Measurements from ENCODE around the gene FOXP4. TPM values are rescaled to one million over a fixed set of nuclear protein-coding genes. Genes with fewer than 3 reads are reported as not detected.
"Not testable (repeated sequence)": the region's sequence is repeated elsewhere in the genome, so short reads cannot be mapped to it uniquely, and the experiment has no call there.

Gene FOXP4
- total and polyA plus RNA-seq, 8 donors, result 7.9 to 70.4 (median 30.7) TPM

DNA sequence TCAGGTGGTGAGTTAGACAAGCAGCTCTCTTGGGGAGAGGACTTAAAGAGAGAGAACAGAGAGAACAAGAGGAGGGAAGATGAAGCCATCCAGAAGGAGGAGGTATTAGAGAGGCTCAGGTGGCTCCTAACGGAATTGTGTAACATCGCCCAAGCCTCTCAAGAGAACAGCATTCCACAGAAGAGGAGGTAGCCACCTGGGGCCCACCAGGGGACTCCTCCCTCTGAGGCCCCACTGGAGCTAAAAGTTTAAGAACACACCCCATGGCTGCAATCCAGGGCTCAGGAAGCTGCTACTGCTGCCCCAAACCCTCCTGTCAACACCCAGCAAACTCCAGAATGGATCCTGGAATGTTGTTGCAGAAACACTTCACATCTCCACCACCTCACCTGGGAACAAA lies 68.5 kb downstream of the FOXP4 start:
- intact Hi-C loops (cut with DNase I; ENCODE audit: low total_unique reads), result no loop called here

DNA sequence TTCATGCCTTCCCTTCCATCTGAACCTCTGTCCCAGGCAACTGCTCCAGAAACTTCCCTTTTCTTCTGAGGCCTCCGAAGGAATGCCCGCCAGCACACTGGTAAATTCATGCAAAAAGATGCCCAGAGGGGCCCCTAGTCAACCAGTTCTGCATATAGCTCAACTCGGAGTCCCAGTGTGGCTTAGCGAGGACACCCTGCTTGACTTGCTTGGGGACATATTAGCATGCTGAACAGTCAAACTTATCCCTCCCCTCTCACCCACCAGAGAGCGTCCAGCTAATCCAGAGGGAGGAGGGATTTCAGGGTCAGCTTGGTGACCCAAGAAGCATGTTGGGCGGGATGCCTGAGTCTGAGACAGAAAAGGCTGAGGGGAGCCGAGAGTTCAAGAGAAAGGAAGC lies 69.1 kb downstream of the FOXP4 start:
- no peak for DNase-seq
- peaks cover 0 to 4% (median 0%) of the 10 kb centered on the region in 3 donors for H3K27me3 ChIP-seq
- TF ChIP-seq POLR2AphosphoS5 (IDR thresholded peaks at IDR 0.05), result no peak
- TF ChIP-seq POLR2A (IDR thresholded peaks at IDR 0.05), result no peak
- no peak for TF ChIP-seq EP300 (IDR thresholded peaks at IDR 0.05)
- TF ChIP-seq, protein P1, sequence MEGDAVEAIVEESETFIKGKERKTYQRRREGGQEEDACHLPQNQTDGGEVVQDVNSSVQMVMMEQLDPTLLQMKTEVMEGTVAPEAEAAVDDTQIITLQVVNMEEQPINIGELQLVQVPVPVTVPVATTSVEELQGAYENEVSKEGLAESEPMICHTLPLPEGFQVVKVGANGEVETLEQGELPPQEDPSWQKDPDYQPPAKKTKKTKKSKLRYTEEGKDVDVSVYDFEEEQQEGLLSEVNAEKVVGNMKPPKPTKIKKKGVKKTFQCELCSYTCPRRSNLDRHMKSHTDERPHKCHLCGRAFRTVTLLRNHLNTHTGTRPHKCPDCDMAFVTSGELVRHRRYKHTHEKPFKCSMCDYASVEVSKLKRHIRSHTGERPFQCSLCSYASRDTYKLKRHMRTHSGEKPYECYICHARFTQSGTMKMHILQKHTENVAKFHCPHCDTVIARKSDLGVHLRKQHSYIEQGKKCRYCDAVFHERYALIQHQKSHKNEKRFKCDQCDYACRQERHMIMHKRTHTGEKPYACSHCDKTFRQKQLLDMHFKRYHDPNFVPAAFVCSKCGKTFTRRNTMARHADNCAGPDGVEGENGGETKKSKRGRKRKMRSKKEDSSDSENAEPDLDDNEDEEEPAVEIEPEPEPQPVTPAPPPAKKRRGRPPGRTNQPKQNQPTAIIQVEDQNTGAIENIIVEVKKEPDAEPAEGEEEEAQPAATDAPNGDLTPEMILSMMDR (IDR thresholded peaks at IDR 0.05), result no peak
- H3K4me3 ChIP-seq, result no peak overlapping the region
- no peaks in the 10 kb centered on the region for H3K4me1 ChIP-seq
- WGBS, 5 donors, result 78 to 84% (median 81%) methylated on average over 7 of the region's 7 CpGs
- peaks cover 0 to 5% (median 3%) of the 10 kb centered on the region in 4 donors for H3K9me3 ChIP-seq
- intact Hi-C loops (cut with DNase I; ENCODE audit: low total_unique reads), result no loop called here
- no peaks in the 10 kb centered on the region for H3K36me3 ChIP-seq
- no peak overlapping the region for H3K27ac ChIP-seq

More for the DNA sequence above, 68.5 kb downstream of the FOXP4 start:
- no peak overlapping the region for H3K4me3 ChIP-seq
- H3K27me3 ChIP-seq, result peaks cover 0 to 4% (median 0%) of the 10 kb centered on the region in 3 donors
- TF ChIP-seq POLR2AphosphoS5 (IDR thresholded peaks at IDR 0.05) (no peak), EP300 (IDR thresholded peaks at IDR 0.05) (no peak), POLR2A (IDR thresholded peaks at IDR 0.05) (no peak)
- TF ChIP-seq, protein P1 (IDR thresholded peaks at IDR 0.05), result no peak
- no peak overlapping the region for H3K27ac ChIP-seq
- no peaks in the 10 kb centered on the region for H3K4me1 ChIP-seq
- H3K9me3 ChIP-seq, result peaks cover 0 to 5% (median 3%) of the 10 kb centered on the region in 4 donors
- no peaks in the 10 kb centered on the region for H3K36me3 ChIP-seq
- no peak for DNase-seq
- WGBS, 5 donors, result 85 to 96% (median 93%) methylated on average over 2 of the region's 2 CpGs

DNA sequence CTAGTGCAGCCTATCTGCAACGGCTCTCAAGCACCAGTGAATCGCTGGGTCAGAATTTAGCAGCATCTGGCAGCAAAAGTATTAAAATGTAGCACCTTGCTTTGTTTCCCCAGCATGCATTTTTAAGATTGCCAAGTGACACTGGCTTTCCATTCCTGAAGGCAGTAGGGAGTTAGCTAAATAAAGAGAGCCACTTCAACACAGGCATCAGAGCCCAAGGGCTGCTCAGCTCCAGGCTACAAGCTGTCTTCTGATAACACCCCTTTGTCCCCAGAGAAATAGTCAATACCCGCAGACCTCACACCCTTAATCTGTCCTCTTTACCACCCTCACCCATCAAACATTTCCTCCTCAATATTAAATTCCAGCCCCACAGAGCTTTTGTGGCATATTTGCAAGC lies 72.4 kb downstream of the FOXP4 start:
- no peaks in the 10 kb centered on the region for H3K4me1 ChIP-seq
- WGBS, 5 donors, result 68 to 87% (median 76%) methylated on average over 3 of the region's 3 CpGs
- no peak for DNase-seq
- H3K4me3 ChIP-seq, result no peak overlapping the region
- H3K27ac ChIP-seq, result no peak overlapping the region
- no peaks in the 10 kb centered on the region for H3K36me3 ChIP-seq
- intact Hi-C loops (cut with DNase I; ENCODE audit: low total_unique reads), result no loop called here
- TF ChIP-seq EP300 (IDR thresholded peaks at IDR 0.05), result no peak
- no peak for TF ChIP-seq POLR2A (IDR thresholded peaks at IDR 0.05)
- TF ChIP-seq, protein P1 (IDR thresholded peaks at IDR 0.05), result no peak
- TF ChIP-seq POLR2AphosphoS5 (IDR thresholded peaks at IDR 0.05), result no peak
- peaks cover 0 to 18% (median 7%) of the 10 kb centered on the region in 4 donors for H3K9me3 ChIP-seq
- peaks cover 0 to 4% (median 0%) of the 10 kb centered on the region in 3 donors for H3K27me3 ChIP-seq

DNA sequence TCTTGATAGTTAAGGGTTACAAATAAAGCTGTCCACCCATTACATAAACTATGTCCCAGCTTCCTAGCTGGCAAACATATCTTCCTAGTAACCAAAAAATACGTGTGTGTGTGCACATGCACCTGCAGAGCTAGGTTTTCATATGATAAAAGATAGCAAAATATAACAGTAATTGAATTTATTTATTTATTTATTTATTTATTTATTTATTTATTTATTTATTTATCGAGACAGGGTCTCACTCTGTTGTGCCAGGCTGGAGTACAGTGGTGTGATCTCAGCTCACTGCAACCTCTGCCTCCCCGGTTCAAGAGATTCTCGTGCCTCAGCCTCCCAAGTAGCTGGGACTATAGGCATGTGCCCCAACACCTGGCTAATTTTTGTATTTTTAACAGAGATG lies 73.0 kb downstream of the FOXP4 start:
- H3K27me3 ChIP-seq; DNase-seq; H3K27ac ChIP-seq; H3K4me1 ChIP-seq; H3K4me3 ChIP-seq; H3K36me3 ChIP-seq; intact Hi-C loops (cut with DNase I; ENCODE audit: low total_unique reads): not testable (repeated sequence)
- H3K9me3 ChIP-seq, result peaks cover 0 to 15% (median 7%) of the 10 kb centered on the region in 4 donors
- WGBS, 5 donors, result 72 to 82% (median 77%) methylated on average over 4 of the region's 4 CpGs

DNA sequence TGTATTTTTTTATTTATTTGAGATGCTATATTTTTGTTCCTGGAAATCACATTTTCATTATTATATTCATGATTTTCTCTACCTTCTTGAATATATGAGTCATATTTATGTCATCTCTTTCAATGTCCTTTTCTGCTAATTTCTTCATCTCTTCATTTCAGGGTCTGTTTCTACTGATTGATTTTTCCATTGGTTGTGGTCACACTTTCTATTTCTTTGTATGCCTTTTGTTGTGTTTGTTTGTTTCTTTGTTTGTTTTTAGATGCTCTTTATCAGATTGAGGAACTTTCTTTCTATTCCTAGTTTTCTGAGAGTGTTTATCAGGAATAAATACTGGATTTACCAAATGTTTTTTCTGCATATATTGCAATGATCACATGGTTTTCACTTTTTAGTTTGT lies 75.2 kb downstream of the FOXP4 start:
- no peak for TF ChIP-seq POLR2AphosphoS5 (IDR thresholded peaks at IDR 0.05)
- TF ChIP-seq, protein P1 (IDR thresholded peaks at IDR 0.05), result no peak
- intact Hi-C loops (cut with DNase I; ENCODE audit: low total_unique reads), result no loop called here
- Histone ChIP-seq H3K4me1 (peaks cover 0 to 10% (median 5%) of the 10 kb centered on the region in 4 donors), H3K4me3 (no peak overlapping the region), H3K27me3 (peaks cover 0 to under 1% (median 0%) of the 10 kb centered on the region in 3 donors), H3K27ac (no peak overlapping the region), H3K9me3 (peaks cover 0 to 15% (median 7%) of the 10 kb centered on the region in 4 donors), H3K36me3 (no peaks in the 10 kb centered on the region)
- no peak for DNase-seq
